GM12864 (cell line): Measurements from ENCODE around the gene TARP.

ENCODE experiments used
- DNase-seq: peaks from one replicate; pipeline ENCODE4 v3.0.0-alpha.2; 2011; ENCODE audit warnings: low read depth
- H3K4me3 ChIP-seq: 2 replicates; pipeline ENCODE4 v1.5.1; 2011; ENCODE audit warnings: mild to moderate bottlenecking, low read depth, low read length, control low read depth
- TF ChIP-seq, protein P1 (sequence below): IDR thresholded peaks from 2 replicates; pipeline ENCODE4 v1.5.1; 2011; ENCODE audit warnings: low read depth, mild to moderate bottlenecking, moderate library complexity, low read length, control low read depth, inconsistent platforms; ENCODE audit errors: missing control alignments

TARP gene

DNA sequence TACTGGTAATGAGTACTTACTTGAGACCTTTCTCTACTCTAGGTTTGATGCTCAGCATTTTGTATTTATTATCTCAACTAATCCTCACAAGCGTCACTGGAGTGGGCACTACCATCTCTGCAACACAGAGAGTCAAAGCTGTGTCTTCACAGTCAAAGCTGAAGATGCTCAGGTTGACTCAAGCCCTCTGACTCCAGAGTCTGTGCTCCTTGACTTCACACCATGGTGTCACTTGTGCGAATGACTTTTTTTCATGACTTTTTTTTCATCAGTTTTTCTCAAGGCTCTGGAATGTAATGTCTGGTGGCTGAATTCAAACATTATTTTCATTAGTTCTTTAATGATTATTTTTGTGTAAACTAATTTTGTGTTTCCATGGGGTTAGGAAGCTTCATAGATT lies 30.4 kb upstream of the TARP start:
- TF ChIP-seq, protein P1, sequence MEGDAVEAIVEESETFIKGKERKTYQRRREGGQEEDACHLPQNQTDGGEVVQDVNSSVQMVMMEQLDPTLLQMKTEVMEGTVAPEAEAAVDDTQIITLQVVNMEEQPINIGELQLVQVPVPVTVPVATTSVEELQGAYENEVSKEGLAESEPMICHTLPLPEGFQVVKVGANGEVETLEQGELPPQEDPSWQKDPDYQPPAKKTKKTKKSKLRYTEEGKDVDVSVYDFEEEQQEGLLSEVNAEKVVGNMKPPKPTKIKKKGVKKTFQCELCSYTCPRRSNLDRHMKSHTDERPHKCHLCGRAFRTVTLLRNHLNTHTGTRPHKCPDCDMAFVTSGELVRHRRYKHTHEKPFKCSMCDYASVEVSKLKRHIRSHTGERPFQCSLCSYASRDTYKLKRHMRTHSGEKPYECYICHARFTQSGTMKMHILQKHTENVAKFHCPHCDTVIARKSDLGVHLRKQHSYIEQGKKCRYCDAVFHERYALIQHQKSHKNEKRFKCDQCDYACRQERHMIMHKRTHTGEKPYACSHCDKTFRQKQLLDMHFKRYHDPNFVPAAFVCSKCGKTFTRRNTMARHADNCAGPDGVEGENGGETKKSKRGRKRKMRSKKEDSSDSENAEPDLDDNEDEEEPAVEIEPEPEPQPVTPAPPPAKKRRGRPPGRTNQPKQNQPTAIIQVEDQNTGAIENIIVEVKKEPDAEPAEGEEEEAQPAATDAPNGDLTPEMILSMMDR: no peak
- DNase-seq: no peak
- H3K4me3 ChIP-seq: no peak overlapping the region

DNA sequence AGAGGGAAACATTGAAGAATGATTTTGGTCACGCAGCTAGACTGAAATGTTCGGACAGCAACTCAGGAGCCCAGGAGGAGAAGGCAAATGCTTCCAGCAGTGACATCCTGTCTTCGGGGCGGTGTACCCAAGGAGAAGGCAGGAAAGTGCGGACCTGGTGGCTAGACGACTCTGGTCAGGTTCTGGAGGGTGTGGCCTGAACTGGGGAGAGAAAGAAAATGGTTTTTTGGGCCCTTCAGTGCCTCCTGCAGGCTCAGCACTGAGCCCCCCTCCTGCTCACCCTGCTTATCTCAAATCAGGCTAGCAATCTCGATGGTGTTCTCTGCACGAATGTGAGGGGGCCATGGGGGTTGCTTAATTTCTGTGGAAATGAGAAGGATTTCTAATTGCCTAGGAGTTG lies 26.7 kb upstream of the TARP start:
- no peak for DNase-seq
- no peak overlapping the region for H3K4me3 ChIP-seq
- TF ChIP-seq, protein P1: no peak

DNA sequence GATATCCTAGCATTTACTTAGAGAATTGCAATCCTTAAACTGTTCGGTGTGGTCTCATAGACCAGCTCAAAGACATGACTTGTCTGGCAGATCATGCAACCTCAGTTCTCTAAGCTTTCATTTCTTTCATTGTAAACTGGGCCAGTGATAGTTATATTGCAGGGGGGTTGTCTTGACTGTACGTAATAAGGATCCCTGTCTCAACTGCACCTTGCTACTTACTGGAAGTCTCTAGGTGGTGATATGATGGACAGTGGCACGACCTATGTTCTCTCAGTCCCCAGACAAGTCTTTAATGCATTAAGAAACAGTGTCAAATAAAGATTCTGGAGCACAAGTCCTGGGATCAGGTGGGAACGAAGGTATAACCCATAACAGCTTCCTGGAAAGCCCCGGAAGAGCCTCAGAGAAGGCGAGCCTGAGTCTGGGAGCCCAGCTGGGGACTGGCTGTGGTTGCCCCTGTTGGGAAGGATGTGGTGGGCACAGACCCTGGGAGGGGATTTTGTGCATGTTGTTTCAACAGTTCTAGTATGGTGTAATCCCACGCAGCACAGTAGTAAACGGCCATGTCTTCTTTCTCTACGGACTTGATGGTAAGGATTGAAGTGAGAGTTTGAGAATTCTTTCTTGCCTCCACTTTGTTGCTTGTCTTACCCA lies 26.0 kb upstream of the TARP start:
- no peak overlapping the region for H3K4me3 ChIP-seq
- TF ChIP-seq, protein P1: no peak
- DNase-seq: no peak

DNA sequence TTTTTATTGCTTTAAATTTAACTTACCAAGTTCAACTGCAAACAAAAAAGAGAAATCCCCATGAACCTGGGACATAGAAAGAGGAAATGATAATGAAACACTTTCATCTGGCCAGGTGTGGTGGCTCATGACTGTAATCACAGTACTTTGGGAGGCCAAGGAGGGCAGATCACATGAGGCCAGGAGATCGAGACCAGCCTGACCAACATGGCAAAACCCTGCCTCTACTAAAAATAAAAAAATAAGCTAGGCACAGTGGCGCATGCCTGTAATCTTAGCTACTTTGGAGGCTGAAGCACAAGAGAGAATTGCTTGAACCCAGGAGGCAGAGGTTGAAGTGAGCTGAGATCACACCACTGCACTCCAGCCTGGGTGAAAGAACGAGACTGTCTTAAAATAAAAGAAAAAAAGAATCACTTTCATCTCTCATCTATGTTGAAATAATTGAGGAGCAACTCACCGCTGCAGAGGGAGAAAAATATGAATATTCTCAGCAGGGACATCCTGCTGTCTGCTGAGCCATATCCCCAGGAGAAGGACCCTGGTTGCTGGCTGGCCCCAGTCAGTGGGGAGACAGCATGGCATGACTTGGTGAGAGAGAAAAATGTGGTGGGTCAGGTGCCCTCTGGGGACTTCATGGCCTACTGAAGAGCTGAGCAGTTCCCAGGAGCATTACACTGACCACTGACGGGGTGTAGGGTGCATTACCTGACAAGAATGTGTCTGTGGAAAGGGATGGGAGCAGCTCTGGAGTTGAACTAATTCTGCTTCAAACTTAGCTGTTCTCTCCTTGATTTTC lies 22.8 kb upstream of the TARP start:
- TF ChIP-seq, protein P1: no peak
- H3K4me3 ChIP-seq: no peak overlapping the region
- peak; percentile 29 for DNase-seq

DNA sequence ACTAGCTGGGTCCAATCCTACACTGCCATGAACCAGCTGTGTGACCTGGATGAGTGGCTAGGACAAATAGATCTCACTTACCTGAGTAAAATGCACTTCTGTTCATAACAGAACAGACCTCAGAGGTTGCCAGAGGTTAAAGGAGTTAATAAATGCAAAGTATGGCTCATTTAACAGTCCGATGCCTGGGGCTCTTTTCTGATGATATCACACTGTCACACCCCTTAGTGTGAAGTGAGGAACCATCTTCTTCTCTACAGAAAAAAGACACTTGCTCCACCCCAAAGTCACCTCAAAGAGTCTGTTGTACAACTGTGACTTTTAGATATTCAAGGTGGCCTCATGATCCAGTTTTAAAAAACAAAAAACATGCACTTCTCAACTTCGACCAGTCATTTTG lies 21.5 kb upstream of the TARP start:
- no peak for DNase-seq
- no peak overlapping the region for H3K4me3 ChIP-seq
- TF ChIP-seq, protein P1: no peak

DNA sequence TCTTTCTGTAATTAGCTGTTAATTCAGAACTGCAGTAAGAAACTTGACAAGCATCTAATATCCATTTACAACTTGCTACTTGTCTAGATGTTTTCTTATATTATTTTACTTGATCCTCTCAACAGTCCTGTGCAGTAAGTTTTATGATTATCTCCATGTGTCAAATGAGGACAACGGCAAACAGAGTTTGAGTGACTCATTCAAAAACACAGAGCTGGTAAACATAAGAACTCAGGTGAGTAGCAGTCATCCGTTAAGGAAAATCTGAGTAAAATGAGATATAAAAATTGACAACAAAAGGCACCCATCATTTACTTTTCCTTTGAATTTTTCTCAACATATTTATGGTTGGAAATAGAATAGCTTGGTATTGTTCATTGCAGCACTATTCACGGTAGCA lies 19.0 kb upstream of the TARP start:
- TF ChIP-seq, protein P1: no peak
- H3K4me3 ChIP-seq: no peak overlapping the region

More for the DNA sequence above, 19.0 kb upstream of the TARP start:
- no peak for DNase-seq
